CD1c-positive myeloid dendritic cell (primary cell): ENCODE results near the gene EP400.
"Not testable (repeated sequence)": the region's sequence is repeated elsewhere in the genome, so short reads cannot be mapped to it uniquely, and the experiment has no call there.

Source experiments
- DNase-seq: peaks from one replicate; pipeline ENCODE4 v3.0.0-alpha.2; 2016; ENCODE audit errors: extremely low spot score

EP400 gene

DNA sequence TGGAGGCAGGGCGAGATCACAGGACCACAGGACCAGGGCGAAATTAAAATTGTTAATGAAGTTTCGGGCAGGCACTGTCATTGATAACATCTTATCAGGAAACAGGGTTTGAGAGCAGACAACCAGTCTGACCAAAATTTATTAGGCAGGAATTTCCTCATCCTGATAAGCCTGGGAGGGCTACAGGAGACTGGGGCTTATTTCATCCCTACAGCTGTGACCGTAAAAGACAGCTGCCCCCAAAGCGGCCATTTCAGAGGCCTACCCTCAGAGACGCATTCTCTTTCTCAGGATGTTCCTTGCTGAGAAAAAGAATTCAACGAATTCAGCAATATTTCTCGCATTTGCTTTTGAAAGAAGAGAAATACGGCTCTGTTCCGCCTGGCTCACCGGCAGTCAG lies 97.9 kb downstream of the EP400 start:
- not testable (repeated sequence) for DNase-seq

DNA sequence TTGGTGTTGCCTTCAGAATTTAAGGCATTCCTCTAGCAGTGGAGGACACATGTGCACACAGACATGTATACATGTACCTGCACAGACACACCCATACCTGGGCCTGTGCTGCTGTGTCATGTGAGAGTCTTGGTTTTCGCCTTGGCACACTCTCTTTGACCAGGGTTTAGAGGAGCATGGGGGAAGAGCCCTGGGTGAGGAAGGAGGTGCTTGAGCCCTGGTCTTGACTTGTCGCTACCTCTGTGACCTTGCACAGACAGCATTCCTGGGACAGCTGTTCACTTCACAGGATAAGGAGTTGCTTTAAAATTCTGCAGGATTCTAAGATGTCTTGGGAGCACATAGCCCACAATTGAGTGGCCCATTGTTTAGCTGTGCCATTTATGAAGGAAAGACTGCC lies 99.7 kb downstream of the EP400 start:
- no peak for DNase-seq

DNA sequence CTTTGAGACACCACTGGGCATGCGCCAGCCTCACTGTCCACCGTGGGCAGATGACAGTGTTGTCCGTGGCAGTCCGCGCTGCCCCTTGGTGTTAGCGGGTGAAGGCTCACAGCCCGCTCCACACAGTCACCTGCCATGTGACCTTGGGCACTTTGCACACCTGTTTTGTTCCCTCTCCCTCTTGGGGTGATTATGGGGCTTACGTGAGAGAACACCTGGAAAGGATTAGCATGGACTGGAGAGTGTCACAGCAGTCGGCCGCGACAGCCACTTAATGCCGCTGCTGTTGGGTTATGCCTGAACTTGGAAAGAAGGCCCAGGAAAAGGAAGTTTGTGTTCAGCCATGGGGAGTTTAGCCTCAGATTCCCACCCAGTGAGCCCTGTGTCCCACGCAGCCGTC lies 100.1 kb downstream of the EP400 start:
- no peak for DNase-seq

DNA sequence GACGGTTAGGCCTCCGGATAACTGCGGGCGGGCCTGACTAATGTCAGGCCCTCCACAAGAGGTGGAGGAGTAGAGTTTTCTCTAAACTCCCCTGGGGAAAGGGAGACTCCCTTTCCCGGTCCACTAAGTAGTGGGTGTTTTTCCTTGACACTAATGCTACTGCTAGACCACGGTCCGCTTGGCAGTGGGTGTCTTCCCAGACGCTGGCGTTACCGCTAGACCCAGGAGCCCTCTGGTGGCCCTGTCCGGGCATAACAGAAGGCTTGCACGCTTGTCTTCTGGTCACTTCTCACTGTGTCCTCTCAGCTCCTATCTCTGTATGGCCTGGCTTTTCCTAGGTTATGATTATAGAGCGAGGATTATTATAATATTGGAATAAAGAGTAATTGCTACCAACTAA lies 102.0 kb downstream of the EP400 start:
- DNase-seq = not testable (repeated sequence)

DNA sequence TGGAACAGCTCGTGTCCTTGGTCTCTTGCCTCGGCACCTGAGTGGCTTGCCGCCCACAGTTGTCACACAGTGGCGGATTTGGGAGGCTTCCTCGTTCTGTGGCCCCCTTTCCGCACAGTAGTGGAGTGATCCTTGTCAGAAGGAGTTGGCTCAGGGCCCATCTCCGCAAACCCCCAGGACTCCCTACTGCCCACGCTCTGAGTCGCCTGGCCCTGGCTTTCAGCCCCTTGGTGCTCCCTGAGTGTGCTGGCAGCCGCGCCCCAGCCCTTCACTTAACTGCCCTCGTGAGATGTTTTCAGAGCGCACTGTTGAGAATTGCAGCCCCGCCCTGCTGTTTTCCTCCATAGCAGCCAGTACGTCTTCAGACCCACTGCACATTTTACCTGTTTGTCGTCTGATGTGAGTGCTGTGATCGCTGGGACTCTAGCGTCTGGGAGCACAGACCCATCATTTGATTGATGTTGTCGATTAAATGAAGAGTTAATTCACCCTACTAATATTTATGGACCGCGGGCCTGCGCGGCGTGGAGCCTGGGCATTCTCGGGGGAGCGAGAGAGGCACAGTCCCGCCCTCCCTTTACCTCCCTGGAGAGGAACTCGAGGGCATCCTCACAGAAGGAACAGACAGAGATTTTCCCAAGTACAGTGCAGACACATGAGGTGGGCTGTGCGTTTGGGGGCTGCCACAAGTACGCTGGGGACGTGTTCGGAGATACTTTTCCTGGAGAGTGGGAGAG lies 102.6 kb downstream of the EP400 start:
- DNase-seq = no peak

DNA sequence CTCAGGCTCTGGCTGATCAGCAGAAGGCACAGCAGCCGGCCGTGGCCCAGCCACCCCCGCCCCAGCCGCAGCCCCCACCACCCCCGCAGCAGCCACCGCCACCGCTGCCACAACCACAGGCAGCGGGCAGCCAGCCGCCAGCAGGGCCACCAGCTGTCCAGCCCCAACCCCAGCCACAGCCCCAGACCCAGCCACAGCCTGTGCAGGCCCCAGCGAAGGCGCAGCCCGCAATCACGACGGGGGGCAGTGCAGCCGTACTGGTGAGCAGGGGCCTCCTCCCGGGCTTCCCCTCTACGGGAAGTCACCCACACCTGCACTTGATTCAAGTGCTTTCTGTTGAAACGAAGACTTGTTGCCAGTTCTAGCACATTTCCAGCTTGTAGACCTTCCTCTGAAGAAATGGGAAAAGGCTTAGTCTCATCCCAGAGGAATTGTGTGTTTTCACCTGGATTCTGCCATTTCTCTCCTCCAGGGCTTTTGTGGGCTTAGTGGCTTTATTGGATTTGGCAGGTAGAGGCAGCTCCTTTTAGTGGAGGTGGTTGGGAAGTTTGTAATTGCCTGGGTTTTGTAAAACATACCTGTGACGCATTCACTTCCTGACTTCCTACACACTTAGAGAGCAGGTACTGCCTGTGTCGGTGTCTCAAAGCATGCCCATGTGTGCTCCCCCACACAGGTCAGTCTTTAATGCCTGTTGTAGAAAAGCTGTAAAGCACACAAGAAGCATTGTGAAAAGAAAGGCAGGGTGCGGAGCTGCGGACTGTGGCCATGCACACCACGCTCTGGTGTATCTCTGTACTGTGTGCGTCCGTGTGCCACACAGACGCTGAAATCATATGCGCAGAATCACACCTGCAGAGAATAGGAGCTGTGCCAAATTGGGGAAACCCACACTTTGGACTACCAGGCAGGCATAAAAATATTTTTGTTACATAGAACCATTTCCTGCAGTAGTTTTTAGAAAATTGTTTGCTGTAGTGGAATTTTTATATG lies 103.9 kb downstream of the EP400 start:
- no peak for DNase-seq

DNA sequence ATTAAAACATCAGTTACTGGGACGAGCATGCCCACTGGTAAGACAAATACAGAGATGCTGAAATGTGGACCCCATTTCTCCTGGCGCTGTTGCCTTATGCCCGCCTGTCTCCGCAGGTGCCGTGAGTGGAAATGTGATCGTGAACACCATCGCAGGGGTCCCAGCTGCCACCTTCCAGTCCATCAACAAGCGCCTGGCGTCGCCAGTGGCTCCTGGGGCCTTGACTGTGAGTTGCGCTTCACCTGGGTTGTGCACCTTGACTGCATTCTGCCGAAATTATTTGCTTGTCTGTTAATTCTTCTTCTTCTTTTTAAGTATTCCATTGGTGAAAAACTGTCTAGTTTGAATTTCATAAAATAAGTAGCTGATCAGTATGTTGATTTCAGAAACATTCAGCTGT lies 105.2 kb downstream of the EP400 start:
- no peak for DNase-seq

DNA sequence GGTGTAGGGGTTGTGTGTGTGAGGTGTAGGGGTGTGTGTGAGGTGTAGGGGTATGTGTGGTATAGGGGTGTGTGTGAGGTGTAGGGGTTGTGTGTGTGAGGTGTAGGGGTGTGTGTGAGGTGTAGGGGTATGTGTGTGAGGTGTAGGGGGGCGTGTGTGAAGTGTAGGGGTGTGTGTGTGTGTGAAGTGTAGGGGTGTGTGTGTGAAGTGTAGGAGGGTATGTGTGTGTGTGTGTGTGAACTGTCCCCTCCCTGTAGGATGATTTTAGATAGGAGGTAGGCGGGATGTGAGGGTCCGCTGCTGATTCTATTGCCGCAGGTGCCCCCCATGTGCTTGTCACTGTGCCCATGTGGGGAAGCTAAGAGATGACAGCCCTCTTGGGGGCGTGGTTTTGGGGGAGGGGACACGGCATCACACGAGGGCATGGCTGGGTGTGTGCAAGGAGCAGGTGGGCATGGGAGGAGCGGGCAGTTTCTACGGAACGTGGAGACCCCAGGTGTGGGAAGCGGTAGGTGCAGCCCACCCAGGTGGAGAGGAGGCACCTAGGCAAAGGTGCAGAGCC lies 105.9 kb downstream of the EP400 start:
- DNase-seq = no peak

DNA sequence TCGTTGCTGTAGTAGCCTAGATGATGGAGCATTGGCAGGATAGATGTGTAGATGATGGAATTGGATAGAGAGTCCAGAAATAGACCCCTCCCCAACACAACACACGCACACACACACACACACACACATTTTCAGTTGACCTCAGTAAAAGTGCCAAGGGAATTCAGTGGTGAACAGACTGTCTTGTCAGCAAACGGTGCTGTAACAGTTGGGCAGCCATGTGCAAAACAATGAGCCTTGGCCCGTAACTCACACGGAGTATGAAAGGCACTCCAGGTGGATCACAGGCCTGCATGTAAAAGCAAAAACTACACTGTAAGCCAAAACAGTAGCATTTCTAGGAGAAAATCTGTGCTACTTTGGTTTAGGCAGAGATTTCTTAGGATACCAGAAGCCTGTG lies 106.6 kb downstream of the EP400 start:
- no peak for DNase-seq

DNA sequence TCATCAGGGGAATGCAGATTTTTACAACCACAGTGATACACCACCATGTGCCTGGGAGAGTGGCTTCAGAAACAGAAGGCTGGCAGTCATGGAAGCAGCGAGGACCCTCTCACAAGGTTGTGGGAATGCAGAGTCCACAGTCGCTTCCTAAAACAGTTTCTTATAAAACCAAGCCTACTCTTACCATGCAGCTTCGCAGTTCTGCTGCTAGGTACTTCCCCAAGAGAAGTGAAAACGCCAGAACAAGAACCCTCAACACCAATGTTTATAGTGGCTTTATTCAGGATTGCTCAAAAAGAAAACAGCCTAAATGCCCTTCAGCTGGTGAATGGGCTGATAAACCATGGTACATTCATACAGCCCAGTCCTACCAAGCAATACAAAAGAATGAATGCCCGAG lies 107.2 kb downstream of the EP400 start:
- DNase-seq = no peak

DNA sequence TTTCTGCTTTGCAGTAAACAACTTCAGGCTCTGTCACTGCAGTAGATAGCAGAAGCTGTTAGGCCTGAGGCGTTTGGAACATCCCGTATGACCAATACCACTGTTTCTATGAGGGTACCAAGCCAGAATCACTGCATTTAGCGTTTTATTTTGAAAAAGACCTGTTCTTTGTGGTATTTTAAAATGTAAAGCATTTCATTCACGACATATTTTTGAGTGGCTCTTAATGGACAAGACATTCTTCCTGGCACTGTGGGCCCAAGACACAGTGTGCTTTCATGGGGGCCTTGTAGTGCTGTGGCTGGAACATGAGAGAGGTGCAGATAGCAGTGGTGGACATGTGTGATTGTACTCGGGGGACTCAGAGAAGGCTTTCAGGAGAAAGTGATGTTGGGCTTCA lies 107.9 kb downstream of the EP400 start:
- DNase-seq = no peak

DNA sequence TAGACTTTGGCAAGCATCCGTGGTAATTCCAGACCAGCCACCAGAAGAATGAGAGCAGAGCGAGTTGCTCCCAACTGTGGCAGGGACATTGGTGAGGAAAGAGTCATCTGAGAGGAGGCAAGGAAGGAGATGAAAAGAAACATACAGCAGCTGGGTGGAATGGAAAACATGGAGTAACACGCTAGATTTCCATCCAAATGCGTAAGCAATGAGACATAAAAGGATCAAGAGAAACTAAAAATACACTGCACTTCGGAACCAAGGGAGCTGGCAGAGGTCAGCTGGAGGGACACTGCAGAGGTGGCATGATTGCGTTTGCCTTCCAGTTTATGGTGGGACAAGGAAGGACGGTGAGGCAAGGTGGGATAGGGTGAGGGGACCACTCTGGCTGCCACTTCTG lies 111.5 kb downstream of the EP400 start:
- no peak for DNase-seq

DNA sequence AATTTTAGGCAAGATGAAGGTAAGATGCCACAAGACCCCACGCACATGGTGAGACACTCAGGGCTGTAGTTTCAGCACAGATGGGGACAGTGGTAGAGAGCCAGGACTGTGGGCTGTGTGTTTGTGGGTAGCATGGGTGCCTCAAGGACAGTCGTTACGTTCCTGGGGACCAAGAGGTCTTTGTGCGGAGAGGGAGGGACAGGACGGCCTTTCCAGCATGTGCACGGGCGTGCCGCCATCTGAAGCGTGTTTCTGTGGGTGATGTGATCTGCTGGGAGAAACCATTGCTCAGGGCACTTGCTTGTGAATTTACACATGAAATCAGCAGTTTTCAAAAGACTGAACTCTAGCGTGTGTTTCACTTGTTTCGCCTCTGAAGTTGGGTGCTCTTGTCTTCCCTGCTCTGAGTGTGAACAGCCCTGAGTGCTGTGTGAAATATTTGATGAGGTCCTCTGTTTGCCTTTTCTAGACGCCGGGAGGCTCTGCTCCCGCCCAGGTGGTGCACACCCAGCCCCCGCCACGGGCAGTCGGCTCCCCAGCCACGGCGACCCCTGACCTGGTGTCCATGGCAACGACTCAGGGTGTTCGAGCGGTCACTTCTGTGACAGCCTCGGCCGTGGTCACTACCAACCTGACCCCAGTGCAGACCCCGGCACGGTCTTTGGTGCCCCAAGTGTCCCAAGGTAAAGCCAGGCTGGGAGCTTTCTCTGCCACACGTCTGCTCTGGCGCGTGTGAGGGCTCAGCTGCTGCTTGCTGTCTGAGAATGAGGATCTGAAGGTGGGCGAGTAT lies 112.1 kb downstream of the EP400 start:
- no peak for DNase-seq

DNA sequence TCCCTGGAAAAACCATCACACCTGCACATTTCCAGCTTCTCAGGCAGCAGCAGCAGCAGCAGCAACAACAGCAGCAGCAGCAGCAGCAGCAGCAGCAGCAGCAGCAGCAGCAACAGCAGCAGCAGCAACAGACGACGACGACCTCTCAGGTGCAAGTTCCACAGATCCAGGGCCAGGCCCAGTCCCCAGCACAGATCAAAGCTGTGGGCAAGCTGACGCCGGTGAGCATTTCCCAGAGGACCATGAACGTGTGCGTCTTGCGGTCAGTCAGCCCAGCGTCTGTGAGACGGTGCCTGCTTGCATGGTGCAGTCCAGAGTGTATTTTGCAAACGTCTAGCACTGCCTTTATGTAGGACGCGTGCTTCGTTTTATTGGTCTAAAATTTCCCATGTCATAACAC lies 112.7 kb downstream of the EP400 start:
- no peak for DNase-seq

DNA sequence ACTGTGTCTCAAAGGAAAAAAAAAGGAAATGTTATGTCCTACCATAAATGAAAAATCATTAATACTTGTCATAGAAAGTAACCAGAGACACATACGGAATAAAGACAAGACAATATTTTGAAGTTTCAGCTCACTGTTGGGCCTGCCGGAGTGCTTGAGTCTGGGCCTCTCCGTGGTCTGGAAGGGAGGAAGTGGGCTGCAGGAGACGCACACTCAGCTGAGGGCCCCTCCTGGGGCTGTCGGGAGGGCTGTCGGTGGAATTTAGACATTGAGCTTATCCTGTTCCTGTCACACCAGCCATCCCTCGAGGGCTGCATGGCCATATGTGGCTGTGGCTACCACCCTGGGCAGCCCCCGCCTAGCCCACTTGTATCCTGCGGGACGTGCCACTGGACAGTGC lies 113.7 kb downstream of the EP400 start:
- no peak for DNase-seq

DNA sequence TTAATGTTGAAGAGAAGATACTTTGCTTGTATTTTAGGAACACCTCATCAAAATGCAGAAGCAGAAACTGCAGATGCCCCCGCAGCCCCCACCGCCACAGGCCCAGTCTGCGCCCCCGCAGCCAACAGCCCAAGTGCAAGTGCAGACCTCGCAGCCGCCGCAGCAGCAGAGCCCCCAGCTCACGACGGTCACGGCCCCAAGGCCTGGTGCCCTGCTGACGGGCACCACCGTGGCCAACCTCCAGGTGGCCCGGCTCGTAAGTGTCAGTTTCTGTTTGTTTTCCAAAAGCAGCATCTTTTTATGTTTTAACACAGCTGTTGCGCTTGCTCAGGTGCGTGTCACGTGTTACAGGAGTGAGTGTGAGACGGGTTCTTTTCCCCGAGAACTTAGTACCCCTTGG lies 114.9 kb downstream of the EP400 start:
- DNase-seq = no peak

DNA sequence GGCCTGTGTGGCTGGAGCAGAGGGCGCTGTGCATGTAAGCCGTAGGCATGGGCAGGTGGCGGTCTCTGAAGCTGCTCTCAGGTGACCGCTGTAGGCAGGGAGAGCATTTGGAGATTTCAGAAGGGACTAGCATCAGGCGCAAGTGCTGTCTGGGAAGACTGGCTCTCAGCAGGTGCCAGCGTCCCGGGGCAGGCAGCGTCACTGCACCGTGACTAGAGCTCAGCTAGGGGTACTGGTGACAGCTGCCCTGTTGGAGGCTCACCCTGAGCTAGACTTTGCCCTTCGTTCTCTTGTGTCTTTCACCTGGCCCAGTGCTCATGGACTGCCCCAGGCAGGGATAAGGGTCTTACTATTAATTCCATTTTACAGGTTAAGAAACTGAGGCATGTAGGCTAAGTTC lies 115.5 kb downstream of the EP400 start:
- no peak for DNase-seq

DNA sequence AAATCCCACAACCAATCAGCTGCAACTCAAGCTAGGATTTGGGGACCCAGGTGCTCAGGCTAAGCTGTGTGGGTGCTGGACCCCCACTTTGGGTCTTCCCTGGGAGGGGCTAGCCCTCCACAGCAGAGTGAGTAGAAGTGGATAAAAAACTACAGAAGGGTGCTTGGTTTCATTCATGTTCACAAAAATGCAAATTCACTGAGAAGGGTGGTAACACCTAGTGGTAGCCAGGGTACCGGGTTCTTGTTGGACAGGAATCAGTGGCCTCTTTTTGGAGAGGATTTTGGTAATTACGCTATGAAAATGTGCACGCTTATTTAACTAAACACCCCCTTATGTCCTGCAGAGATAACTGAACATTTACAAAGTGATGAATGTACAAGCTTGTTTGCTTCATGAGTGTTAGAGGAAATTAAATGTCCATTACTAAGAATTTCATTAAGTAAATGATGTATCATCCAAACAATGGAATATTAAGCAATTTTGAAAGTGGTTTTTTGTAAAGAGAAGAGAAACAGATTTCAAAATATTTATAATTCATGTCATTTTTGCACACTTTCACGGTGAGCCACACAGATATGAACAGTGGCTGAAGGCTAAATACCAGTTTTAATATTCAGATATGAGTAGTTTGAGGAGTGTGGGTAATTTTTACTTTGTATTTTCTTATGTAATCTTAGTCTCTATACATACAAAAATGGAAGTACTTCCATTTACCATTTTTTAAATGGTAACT lies 116.0 kb downstream of the EP400 start:
- no peak for DNase-seq

DNA sequence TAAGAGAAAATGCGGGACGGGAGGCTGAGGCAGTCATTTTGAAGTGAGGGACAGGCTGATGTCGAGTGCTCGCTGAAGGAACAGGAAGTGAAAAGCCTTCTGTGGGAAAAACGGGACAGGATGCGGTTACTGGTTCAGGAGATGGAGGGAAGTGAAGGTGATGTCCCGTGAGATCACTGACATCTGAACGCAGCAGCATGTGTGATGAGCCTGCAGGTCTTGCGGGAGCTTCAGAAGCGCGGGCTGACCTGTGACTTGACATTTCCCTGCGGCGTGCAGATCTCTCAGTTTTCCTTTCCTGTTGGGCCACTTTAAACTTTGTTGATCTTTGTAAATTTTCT lies 116.6 kb downstream of the EP400 start:
- peak; percentile 64 for DNase-seq

DNA sequence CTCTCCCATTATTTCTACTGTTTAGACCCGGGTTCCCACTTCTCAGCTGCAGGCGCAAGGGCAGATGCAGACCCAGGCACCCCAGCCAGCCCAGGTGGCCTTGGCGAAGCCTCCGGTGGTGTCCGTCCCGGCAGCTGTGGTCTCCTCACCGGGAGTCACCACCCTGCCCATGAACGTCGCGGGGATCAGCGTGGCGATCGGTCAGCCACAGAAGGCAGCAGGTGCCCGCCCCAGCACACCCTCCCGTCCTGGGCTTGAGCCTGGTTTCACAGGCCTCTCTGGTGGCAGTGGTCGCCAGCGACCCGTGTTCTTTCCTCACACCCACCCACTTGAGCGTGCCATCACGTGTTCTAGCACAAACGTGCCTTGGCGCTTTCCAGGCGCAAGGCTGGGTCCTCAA lies 117.0 kb downstream of the EP400 start:
- DNase-seq = no peak

DNA sequence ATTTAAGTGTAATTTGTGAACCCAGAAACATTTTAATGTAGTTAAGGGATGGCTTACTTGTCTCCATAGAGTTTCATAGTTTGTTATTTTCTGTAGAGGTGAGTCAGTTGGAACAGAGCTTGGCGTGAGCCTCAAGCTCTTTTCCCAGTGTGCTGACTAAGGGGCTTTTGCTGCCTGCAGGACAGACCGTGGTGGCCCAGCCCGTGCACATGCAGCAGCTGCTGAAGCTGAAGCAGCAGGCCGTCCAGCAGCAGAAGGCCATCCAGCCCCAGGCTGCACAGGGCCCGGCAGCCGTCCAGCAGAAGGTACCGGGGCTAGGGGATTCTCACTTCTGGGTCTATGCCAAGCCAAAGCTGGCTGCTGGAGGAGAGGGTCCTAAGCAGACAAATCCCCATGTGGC lies 117.4 kb downstream of the EP400 start:
- no peak for DNase-seq
